Head of caudate nucleus (tissue), 42 donors: ENCODE data around the gene VPS37B.
"Not testable (repeated sequence)": the region's sequence is repeated elsewhere in the genome, so short reads cannot be mapped to it uniquely, and the experiment has no call there.

Experiments
- DNase-seq, 42 donors: peaks; one replicate each; pipeline versions ENCODE4 v3.0.0 to v3.0.0-alpha.2; 2020 to 2021; ENCODE audit warnings: mixed read lengths in 7 of 42
- intact Hi-C: fragments of 100-400 bp; cut with DNase I; formaldehyde crosslinking; loops from one replicate; pipeline ENCODE4 v1.15.0; 2022

VPS37B gene

GRCh38 chr12:122917507-122918121 is 21.7 kb upstream of the VPS37B start:
- DNase-seq, result peak in 8 of 42 donors; percentile 10 to 30 (median 22)
- intact Hi-C loops, result no loop called here

GRCh38 chr12:122909442-122910288 is 13.7 kb upstream of the VPS37B start:
- DNase-seq, result peak; percentile 41 to 89 (median 75)
- intact Hi-C loops, result no loop called here

- DNase-seq, result no peak
- intact Hi-C loops, result no loop called here
Measured at GRCh38 chr12:122908915-122909314, 13.0 kb upstream of the VPS37B start.

- intact Hi-C loops, DNase-seq: not testable (repeated sequence)
Measured at GRCh38 chr12:122905258-122905657, 9.3 kb upstream of the VPS37B start.

- DNase-seq, result peak in 1 of 42 donors; percentile 8
- intact Hi-C loops, result no loop called here
Measured at GRCh38 chr12:122903693-122904034, 7.7 kb upstream of the VPS37B start.

- intact Hi-C loops, result no loop called here
- no peak for DNase-seq
Measured at GRCh38 chr12:122902854-122903692, 7.1 kb upstream of the VPS37B start.

- intact Hi-C loops, result no loop called here
- no peak for DNase-seq
Measured at GRCh38 chr12:122899887-122900286, 4.0 kb upstream of the VPS37B start.

GRCh38 chr12:122896662-122897061 is 738 bp upstream of the VPS37B start:
- intact Hi-C loops, result no loop called here
- peak in 4 of 42 donors; percentile 16 to 40 (median 30) for DNase-seq

GRCh38 chr12:122895320-122895703 is 612 bp downstream of the VPS37B start:
- no peak for DNase-seq
- intact Hi-C loops, result no loop called here

GRCh38 chr12:122894193-122895121 is 1.5 kb downstream of the VPS37B start:
- peak in 4 of 42 donors; percentile 24 to 46 (median 40) for DNase-seq
- intact Hi-C loops, result no loop called here

GRCh38 chr12:122893208-122894153 is 2.4 kb downstream of the VPS37B start:
- intact Hi-C loops, result no loop called here

GRCh38 chr12:122892724-122893123 is 3.2 kb downstream of the VPS37B start:
- DNase-seq, intact Hi-C loops: not testable (repeated sequence)

More at GRCh38 chr12:122893208-122894153, 2.4 kb downstream of the VPS37B start:
- DNase-seq, result peak in 1 of 42 donors; percentile 15

- intact Hi-C loops, result no loop called here
- peak in 1 of 42 donors; percentile 36 for DNase-seq
Measured at GRCh38 chr12:122891661-122892525, 4.0 kb downstream of the VPS37B start.

GRCh38 chr12:122889761-122890520 is 6.0 kb downstream of the VPS37B start:
- intact Hi-C loops, result no loop called here
- peak in 2 of 42 donors; percentile 23 to 36 for DNase-seq

GRCh38 chr12:122888232-122888752 is 7.6 kb downstream of the VPS37B start:
- peak in 3 of 42 donors; percentile 26 to 37 (median 34) for DNase-seq
- intact Hi-C loops, result no loop called here
